Measurements from ENCODE around the gene KLF12. TPM values are rescaled to one million over a fixed set of nuclear protein-coding genes. Genes with fewer than 3 reads are reported as not detected.

The KLF12 gene
- total RNA-seq, 3 donors from 2014 or later (not counting 1 experiment from before 2014, with no cell fraction given), result 104 to 119 (median 108) TPM

DNA sequence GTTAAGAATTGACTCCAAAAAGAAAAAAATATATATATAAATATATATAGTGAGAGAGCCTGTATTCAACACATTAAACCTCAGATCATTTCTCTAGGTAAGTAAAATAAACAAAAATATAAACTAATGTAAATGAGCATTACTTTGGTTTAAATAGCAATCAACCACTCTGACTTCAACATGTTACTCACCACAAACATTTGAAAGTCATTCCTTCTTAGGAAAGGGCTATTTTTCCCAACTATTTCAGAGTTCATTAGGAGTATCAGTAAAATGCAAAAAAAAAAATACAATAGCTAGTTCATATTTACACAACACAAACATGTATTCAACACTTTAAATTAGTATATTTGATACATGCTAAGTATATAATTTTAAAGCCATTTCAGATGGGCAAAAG, 40.5 kb downstream of the KLF12 start:
- Histone ChIP-seq H3K27me3 (ENCODE audit: control insufficient read depth, insufficient read depth, low read length) (no peaks in the 10 kb centered on the region), H3K9me3 (ENCODE audit: control insufficient read depth, insufficient read depth, low read length) (no peaks in the 10 kb centered on the region), H3K36me3 (ENCODE audit: control insufficient read depth, insufficient read depth, low read length) (no peaks in the 10 kb centered on the region), H3K4me1 (ENCODE audit: control insufficient read depth, insufficient read depth, low read length) (peaks cover 8% of the 10 kb centered on the region), H3K27ac (ENCODE audit: low read length) (no peak overlapping the region), H3K4me3 (ENCODE audit: low read length) (no peak overlapping the region)
- H3K4me3 Mint-ChIP-seq, result no peak overlapping the region
- H3K27ac Mint-ChIP-seq, result peak overlapping the region in 1 of 2 donors; percentile 83
- no peak for ATAC-seq
- DNase-seq, result no peak
- H3K4me1 Mint-ChIP-seq, result peaks cover 69 to 79% of the 10 kb centered on the region in 2 donors
- no peaks in the 10 kb centered on the region for H3K27me3 Mint-ChIP-seq (ENCODE audit: low read depth in 2 of 2)
- TF ChIP-seq, protein P1, sequence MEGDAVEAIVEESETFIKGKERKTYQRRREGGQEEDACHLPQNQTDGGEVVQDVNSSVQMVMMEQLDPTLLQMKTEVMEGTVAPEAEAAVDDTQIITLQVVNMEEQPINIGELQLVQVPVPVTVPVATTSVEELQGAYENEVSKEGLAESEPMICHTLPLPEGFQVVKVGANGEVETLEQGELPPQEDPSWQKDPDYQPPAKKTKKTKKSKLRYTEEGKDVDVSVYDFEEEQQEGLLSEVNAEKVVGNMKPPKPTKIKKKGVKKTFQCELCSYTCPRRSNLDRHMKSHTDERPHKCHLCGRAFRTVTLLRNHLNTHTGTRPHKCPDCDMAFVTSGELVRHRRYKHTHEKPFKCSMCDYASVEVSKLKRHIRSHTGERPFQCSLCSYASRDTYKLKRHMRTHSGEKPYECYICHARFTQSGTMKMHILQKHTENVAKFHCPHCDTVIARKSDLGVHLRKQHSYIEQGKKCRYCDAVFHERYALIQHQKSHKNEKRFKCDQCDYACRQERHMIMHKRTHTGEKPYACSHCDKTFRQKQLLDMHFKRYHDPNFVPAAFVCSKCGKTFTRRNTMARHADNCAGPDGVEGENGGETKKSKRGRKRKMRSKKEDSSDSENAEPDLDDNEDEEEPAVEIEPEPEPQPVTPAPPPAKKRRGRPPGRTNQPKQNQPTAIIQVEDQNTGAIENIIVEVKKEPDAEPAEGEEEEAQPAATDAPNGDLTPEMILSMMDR (IDR thresholded peaks at IDR 0.05), result no peak
- H3K36me3 Mint-ChIP-seq, result no peaks in the 10 kb centered on the region
- intact Hi-C loops (cut with micrococcal nuclease), result no loop called here
- H3K9me3 Mint-ChIP-seq, result no peaks in the 10 kb centered on the region

DNA sequence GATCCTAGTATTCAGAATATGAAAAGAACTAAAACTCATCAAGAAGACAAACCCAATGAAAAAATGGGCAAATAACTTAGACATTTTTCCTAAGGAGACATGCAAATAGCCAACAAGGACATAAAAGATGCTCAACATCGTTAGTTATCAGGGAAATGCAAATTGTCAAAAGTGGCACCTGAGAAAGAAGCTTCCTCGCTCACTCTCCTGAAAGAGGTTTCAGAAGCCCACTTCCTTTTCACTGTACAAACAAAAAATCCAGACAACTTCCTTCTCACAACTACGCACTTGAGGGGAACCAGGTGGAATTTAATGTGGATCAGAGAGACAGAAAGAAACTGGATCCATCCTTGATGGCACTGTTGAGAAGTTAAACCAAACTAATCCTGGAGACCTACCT, 41.5 kb downstream of the KLF12 start:
- ATAC-seq (no peak), DNase-seq (peak in 1 of 2 donors; percentile 31)
- TF ChIP-seq, protein P1 (IDR thresholded peaks at IDR 0.05), result no peak
- no peaks in the 10 kb centered on the region for H3K9me3 Mint-ChIP-seq
- Histone ChIP-seq H3K9me3 (ENCODE audit: control insufficient read depth, insufficient read depth, low read length) (no peaks in the 10 kb centered on the region), H3K27me3 (ENCODE audit: control insufficient read depth, insufficient read depth, low read length) (no peaks in the 10 kb centered on the region), H3K36me3 (ENCODE audit: control insufficient read depth, insufficient read depth, low read length) (no peaks in the 10 kb centered on the region), H3K4me1 (ENCODE audit: control insufficient read depth, insufficient read depth, low read length) (peaks cover 12% of the 10 kb centered on the region), H3K27ac (ENCODE audit: low read length) (peak overlapping the region; percentile 55), H3K4me3 (ENCODE audit: low read length) (no peak overlapping the region)
- 7% methylated on average over 3 of the region's 3 CpGs for WGBS (ENCODE audit: insufficient coverage)
- no peaks in the 10 kb centered on the region for H3K36me3 Mint-ChIP-seq
- peak overlapping the region; percentile 83 to 90 for H3K27ac Mint-ChIP-seq
- peaks cover 79 to 81% of the 10 kb centered on the region in 2 donors for H3K4me1 Mint-ChIP-seq
- intact Hi-C loops (cut with micrococcal nuclease), result no loop called here
- H3K4me3 Mint-ChIP-seq, result peak overlapping the region; percentile 57
- no peaks in the 10 kb centered on the region for H3K27me3 Mint-ChIP-seq (ENCODE audit: low read depth in 2 of 2)

DNA sequence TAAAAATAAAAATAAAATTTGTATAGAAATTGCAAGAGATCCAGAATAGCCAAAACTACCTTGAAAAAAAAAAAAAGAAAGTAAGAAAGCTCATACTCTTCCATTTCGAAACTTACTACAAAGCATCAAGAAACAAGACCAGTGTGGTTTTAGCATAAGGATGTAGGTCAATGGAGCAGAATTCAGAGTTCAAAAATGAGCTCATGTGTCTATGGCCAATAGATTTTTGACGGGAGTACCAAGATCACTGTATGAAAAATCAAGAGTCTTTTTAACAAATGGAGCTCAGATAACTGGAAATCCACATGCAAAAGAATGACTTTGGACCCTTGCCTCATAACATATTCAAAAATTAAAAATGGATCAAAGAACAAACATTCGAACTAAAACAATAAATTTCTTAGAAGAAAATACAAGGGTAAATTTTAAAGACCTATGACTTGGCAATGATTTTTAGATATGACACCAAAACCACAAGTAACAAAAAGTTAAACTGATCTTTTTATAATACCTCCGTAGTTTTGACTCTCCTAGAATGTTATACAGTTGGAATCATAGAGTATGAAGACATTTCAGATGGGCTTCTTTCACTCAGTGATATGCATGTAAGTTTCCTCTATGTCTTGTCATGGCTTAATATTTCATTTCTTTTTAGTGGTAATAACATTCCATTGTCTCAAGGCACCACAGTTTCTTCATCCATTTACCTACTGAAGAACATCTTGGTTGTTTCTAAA, 43.2 kb downstream of the KLF12 start:
- peak in 1 of 2 donors; percentile 53 for DNase-seq
- intact Hi-C loops (cut with micrococcal nuclease), result loop anchor here (2.0 kb wide), 2 partner anchors 42 to 64 kb away; no protein-coding TSS in a partner anchor
- Histone ChIP-seq H3K9me3 (ENCODE audit: control insufficient read depth, insufficient read depth, low read length) (no peaks in the 10 kb centered on the region), H3K4me3 (ENCODE audit: low read length) (peak overlapping the region; percentile 5), H3K36me3 (ENCODE audit: control insufficient read depth, insufficient read depth, low read length) (no peaks in the 10 kb centered on the region), H3K27me3 (ENCODE audit: control insufficient read depth, insufficient read depth, low read length) (no peaks in the 10 kb centered on the region), H3K4me1 (ENCODE audit: control insufficient read depth, insufficient read depth, low read length) (peaks cover 20% of the 10 kb centered on the region), H3K27ac (ENCODE audit: low read length) (peak overlapping the region; percentile 57)
- 36% methylated on average over 1 of the region's 4 CpGs for WGBS (ENCODE audit: insufficient coverage)
- TF ChIP-seq, protein P1 (IDR thresholded peaks at IDR 0.05), result no peak
- Mint-ChIP-seq H3K4me3 (peak overlapping the region; percentile 77), H3K27me3 (ENCODE audit: low read depth in 2 of 2) (no peaks in the 10 kb centered on the region), H3K9me3 (no peaks in the 10 kb centered on the region), H3K36me3 (no peaks in the 10 kb centered on the region), H3K4me1 (peaks cover 79 to 83% of the 10 kb centered on the region in 2 donors), H3K27ac (peak overlapping the region; percentile 83 to 90)
- peak; percentile 68 to 77 (median 71) for ATAC-seq

Data from natural killer cell (primary cell).